Activated T-helper 1 cell treated with anti-CD3 and anti-CD28 coated beads, Interleukin-2, amount 50 U/mL, for 16 hours (primary cell): ENCODE data around the gene ZNF85.
"Not testable (repeated sequence)": the region's sequence is repeated elsewhere in the genome, so short reads cannot be mapped to it uniquely, and the experiment has no call there.

ENCODE experiments used
- DNase-seq, 2 donors: peaks; one replicate each; pipeline ENCODE4 v3.0.0-alpha.2; 2020; ENCODE audit warnings: low read depth in 1 of 2, low spot score in 1 of 2

The ZNF85 gene

DNA sequence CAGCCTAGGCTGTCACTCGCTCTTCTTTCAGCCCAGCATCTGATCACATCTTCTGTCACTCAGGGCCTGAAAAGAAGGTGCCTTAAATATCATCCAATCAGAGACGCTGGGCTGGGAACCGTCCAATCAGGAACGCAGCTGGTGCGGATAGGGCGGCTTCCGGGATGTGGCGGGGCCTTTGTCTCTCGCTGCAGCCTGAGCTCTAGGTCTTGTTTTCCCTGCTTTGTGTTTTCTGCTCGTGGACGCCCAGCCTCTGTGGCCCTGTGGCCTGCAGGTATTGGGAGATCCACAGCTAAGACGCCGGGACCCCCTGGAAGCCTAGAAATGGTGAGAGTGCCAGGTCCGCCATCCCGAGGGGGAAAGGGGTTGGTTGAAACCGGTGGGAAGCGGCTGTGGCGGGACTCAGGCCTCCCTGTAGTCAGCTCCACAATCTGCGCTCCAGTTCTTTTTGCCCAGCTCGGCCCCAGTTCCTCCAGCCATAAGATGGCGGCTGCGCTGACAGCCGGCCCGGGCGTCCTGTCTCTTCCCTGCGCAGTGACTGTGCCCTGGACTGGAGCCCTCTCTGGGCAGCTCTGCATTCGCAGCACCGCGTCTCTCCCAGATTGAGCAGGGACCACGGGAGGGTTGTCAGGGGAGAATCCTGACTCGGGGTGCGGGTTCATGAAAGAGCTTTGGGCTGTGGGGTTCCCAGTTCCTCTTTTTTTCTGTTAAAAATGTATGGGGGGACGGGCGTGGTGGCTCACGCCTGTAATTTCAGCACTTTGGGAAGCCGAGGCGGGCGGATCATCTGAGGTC is at the start of gene ZNF85:
TSS of gene ZNF85 (plus strand) at position 175 of the 795 bp plus-strand sequence. CDS start at position 325, 150 bp downstream.
- DNase-seq = peak; percentile 72 to 77

DNA sequence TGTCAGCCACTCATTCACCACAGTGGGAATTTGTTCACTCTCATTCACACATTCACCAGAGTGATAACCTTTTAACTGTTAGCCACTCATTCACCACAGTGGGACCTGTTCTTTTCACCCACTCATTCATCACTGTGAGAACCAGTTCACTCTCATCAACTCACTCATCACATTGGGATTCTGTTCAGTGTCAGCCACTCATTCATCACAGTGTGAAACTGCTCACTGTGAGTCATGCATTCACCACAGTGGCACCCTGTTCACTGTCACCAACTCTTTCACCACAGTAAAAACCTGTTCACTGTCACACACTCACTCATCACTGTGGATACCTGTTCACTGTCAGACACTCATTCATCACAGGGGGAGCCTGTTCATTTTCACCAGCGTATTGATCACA is 43.5 kb upstream of the ZNF85 start:
- DNase-seq = no peak

GRCh38 chr19:20912973-20913372 is 10.1 kb upstream of the ZNF85 start:
- no peak for DNase-seq

GRCh38 chr19:20925481-20925880 is 2.4 kb downstream of the ZNF85 start:
- DNase-seq = no peak

GRCh38 chr19:20926796-20927195 is 3.7 kb downstream of the ZNF85 start:
- DNase-seq = no peak

GRCh38 chr19:20928371-20928770 is 5.3 kb downstream of the ZNF85 start:
- DNase-seq = no peak

DNA sequence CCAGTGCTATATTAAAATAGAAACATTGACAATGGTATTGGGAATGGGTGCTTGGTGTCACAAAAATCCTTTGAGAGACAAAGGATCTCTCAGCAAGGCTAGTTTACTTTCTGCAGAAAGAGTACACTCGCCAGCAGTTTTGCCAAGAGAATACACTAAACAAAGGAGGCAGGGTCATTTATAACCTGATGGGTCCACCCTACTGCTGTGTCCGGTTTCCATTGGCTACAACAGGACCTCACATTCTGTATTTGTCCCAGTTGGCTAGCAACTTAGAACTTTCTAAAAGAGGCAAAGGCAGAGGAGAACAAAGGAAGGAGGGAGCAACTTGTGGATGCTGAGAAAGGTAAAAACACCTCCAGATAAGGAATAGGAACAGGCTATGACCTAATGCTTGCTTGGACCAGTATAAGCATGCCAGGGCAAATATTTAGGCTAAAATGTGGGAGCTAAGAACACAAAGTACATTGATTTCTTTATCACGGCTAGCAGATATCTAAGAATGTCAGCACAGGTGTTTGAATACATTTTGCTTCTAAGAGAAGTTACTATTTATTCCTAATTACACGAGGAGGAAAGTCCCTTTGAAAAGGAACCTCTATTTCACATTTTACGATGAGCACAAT is 13.4 kb downstream of the ZNF85 start:
- not testable (repeated sequence) for DNase-seq

DNA sequence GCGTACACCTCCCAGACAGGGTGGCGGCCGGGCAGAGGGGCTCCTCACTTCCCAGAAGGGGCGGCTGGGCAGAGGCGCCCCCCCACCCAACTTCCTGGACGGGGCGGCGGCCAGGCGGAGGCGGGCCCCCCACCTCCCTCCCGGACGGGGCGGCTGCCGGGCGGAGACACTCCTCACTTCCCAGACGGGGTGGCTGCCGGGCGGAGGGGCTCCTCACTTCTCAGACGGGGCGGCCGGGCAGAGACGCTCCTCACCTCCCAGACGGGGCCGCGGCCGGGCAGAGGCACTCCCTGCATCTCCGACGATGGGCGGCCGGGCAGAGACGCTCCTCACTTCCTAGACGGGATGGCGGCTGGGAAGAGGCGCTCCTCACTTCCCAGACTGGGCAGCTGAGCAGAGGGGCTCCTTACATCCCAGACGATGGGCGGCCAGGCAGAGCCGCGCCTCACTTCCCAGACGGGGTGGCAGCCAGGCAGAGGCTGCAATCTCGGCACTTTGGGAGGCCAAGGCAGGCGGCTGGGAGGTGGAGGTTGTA is 29.6 kb downstream of the ZNF85 start:
- DNase-seq = not testable (repeated sequence)

GRCh38 chr19:20964798-20965197 is 41.7 kb downstream of the ZNF85 start:
- no peak for DNase-seq

DNA sequence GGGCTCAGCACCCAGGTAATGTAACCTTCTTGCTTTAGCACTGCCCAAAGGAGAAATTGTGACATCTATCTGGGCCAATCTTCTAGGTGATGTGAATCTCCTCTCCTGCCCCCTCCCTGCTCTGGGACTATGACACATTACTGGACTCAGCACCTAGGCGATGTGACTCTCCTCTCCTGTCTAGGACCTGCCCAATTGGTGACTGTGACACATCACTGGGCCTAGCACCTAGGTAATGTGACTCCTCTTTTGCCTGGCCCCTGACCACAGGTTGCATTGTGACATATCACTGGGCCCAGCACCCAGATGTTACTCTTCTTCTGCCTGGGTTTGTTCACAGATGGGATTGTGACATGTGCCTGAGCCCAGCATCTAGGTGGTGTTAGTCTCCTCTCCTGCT is 45.0 kb downstream of the ZNF85 start:
- DNase-seq = no peak

GRCh38 chr19:20969498-20969897 is 46.4 kb downstream of the ZNF85 start:
- no peak for DNase-seq

DNA sequence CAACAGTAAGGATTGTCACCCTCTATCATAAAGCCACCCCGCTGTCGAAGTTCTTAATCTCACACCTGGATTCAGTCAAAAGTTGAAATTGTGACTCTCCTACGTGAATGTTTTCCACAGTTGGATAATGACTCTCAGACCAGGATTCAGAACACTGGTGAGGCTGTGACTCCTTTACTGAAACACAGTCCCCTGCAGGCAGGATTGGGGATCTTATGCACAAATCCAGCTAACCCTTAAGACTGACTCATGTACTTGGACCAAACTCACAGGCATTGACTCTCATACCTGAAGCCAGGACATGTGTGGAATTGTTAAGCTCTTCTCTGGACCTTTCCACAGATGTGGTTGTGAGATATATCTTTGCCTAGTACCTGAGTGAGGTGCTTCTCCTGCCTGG is 46.8 kb downstream of the ZNF85 start:
- DNase-seq = no peak

GRCh38 chr19:20992788-20993187 is 69.7 kb downstream of the ZNF85 start:
- not testable (repeated sequence) for DNase-seq

GRCh38 chr19:20999731-21000352 is 76.8 kb downstream of the ZNF85 start:
- DNase-seq = peak; percentile 60 to 81
